Ammon's horn (tissue), 1 donor: ENCODE results near the gene DESI2.

Experiments used
- DNase-seq: peaks from one replicate; pipeline ENCODE4 v3.0.0-alpha.2; 2016; ENCODE audit warnings: low spot score

Gene DESI2

DNA sequence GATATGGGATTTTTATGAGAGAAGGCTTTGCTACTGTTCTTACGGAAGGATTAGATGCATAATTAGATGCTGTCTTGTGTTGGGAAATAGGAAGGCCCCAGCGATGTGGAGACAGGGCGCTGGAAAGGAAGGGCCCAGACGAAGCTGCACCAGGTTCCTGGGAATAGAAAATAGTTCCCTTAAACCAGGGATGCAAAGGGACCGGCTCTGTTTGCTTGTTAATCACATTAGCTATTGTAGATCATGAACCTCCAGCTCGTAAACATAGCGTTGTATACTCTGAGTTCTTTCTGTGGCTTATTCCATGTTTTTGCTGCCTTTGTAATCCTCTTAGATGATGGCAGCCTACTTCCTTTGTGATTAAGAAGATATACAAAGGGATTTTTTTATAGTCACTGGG, 102.7 kb downstream of the DESI2 start:
- no peak for DNase-seq

DNA sequence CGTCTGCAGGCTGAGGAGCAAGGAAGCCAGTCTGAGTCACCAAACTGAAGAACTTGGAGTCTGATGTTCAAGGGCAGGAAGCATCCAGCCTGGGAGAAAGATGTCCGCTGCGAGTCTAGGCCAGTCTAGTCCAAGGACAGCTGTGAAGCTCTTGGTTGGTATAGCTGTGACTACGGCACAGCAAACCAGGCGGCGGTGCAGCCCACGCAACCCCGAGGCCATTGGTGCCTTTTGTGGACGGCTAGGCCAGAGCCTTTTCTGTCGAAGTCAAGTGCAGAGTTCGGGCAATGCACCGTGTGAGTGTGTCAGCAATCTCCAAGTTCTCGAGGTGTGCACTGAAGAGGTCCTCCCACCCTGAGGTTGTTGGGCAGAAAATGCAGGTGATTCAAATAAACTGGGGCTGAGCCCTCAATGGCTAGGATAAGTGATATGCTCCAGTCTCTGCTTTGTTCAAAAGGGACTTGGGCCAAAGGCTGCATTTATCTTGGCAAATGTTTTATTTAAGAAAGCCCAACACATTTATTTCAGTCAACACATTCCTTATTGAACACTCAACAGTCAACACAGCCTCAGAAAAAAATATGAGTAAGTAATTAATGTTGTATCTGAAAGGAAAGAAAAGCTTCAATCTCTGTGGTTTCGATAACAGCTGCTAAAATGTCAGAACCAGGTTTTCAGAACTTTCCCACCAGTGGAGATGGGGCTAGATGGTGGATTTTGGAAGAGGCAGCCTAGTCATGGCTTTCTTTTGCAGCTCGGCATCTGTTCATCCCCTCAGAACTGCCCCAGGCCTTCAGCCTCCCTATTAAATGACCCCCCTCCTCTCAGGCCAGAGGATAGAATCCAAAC, 104.4 kb downstream of the DESI2 start:
- DNase-seq, result no peak
